GM21717 (cell line): ENCODE results near the gene SOX9.

Source experiments
- ATAC-seq: cut with Tn5 transposase; IDR thresholded peaks from one replicate; pipeline ENCODE4 v1.9.1; 2021; ENCODE audit warnings: mild to moderate bottlenecking, moderate library complexity; ENCODE audit not compliant: unreplicated experiment

Gene SOX9

GRCh38 chr17:72152387-72152929 is 31.6 kb downstream of the SOX9 start:
- ATAC-seq: no peak

DNA sequence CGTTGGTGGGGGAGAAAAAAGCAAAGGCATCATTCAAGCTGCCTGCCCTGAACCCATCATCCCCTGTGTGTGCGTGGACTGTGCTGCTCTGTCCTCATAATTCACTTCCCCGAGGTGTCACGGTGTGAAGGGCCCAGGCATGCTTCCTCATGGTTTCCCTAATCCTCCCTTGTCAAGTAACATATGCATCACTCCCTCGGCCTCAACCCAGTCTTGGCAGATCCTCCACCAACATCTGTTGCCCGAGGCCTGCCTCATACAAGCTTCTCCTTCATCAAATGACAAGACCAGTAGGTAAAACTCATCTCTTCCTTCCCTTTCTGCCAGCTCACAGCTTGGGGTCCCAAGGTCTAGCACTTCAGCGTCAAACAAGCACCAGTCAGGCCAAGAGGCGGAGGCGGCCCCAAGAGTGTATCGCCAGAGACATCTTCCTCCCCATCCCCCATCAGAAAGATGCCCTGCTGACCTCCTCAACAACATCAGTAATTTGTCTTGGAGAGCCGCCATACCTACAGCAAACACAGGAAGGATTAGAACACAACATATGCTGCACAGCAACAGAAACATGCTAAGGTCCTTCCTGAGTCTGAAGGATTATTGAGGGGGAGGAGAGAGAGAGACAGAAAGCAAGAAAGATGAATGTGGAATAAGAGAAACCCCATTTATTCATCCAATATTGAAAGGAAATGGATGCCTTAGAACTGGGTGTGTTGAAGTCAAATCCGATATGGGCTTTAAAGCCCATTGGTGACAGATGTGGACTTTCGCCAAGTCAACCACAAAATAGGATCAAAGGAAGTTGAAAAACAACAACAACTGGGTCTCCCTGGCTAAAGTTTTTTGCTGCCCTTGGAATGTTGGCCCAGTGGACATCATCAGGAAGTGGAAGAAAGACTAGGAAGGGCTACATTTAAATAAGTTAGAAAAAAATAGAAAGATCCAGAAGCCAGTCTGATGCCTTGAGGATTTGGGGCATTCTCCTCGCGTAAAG is 38.4 kb downstream of the SOX9 start:
- ATAC-seq: no peak

GRCh38 chr17:72162569-72162968 is 41.7 kb downstream of the SOX9 start:
- ATAC-seq: no peak

- no peak for ATAC-seq
Observed at GRCh38 chr17:72163474-72163873, 42.7 kb downstream of the SOX9 start.

GRCh38 chr17:72164158-72164739 is 43.4 kb downstream of the SOX9 start:
- ATAC-seq: no peak

GRCh38 chr17:72165192-72165866 is 44.5 kb downstream of the SOX9 start:
- no peak for ATAC-seq

DNA sequence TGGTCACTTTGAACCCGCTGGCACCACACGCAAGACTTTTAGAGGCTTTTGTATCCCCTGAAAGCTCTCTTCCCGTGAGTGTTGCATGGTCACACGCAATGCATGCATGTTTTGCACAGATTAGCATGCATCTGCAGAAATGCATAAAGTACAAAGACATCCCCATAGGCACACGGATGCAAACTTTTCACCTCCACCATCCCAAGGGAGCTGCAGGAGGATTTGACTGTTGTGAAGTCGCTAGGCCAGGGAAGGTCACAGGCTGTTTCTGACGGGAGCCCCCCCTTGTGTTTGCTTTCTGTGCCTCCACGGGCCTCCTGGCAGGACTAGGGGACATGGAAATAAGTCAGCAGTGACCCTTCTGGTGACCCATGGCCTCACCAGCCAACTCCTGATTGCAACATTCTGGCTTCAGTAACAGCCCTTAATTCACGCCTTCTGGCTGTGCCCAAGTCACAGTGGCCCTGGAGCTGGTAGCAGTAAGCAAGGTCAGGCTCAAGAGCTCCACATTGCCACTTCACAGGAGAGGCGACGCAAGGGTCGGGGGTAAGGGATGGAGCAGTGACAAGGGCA is 45.1 kb downstream of the SOX9 start:
- ATAC-seq: no peak

DNA sequence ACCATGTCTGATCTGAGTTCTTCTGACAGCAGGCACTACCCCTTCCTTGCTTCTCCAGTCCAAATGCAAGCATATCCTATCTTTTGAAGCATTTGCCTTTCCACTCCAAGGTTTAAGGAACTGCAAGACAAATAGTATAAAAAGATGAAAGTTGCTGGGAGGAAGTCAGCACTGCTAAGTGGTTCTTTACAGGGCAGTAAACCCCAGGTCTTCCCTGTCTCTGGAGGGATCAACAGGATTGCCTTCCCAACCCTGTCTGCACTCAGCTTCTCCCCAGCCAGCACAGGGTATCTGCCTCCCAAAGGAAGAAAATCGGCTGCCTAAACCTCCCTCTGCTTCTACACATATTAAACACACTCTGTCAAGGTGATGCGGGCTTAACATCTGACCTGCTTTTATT is 46.8 kb downstream of the SOX9 start:
- ATAC-seq: no peak

DNA sequence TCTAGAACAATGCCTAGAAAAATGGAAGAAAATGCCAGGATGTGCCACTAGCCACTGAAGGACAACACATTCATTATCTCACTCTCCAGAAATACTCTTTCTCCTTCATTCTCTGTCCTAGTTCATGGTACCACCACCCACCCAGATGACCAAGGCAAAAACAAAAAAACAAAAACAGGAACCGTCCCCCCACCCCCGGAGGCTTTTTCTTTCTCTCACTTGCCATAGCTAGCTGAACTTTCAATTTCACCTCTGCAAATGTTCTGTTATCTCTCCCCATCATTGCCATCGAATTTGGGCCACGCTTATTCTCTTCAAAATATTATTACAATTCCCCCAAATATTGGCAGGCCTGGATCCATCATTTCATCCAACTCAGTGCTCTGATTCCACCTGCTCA is 49.0 kb downstream of the SOX9 start:
- ATAC-seq: no peak

DNA sequence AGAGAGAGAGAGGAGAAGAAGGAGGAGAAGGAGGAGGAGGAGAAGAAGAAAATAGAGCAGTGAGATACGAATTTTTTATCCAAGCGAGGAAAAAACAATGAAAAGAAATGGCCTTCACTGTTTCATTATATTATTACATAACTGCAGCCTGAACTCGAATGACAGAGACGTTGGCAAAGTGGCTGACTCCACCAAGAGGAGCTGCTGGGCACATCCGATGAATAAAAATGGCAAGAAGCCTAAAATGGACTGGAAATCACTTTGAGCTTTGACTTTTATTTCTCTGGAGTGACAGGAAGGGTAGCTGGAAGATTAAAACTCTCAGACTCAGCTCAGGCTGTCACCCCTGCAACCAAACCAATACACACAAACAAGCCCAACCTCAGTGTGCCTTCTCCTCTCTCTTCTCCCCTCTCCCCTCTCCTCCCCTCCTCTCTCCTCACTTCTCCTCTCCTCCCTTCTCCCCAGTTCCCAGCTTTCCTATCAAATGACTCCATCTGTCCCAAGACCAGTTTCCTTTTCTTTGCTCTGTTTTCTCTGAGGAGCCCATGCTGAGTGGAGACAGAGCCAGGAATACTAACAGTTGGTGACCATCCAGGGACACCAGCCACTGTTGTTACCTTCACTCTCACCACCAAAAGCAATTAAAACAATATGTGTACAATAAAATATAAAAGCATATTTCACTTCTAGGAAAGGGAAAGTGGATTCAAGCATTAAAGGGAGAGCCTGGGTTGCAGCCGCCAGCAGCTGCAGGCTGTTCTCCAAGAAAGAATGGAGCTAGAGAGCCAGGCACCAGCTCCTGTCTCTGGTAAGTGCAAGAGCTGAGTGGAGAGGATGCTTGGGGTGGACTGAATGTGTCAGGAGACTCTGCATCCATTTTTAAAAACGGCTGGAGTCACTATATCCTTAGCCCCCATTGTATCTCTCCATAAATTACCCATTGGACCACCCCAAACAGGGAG is 51.2 kb downstream of the SOX9 start:
- ATAC-seq: no peak

- no peak for ATAC-seq
Observed at GRCh38 chr17:72173499-72174116, 52.8 kb downstream of the SOX9 start.

GRCh38 chr17:72175263-72175662 is 54.4 kb downstream of the SOX9 start:
- ATAC-seq: no peak
